Kidney capillary endothelial cell (primary cell): ENCODE measurements around the gene MYD88.
A peak's percentile ranks its signal among the peaks of the same experiment; 100 is the strongest.

Experiments
- DNase-seq: peaks from one replicate; pipeline ENCODE4 v3.0.0-alpha.2; 2018; ENCODE audit warnings: low spot score

The MYD88 gene

GRCh38 chr3:38138349-38139190, at the start of gene MYD88:
Gene MYD88 (plus strand): TSS chr3:38138661. CDS start chr3:38138701, 40 bp downstream.
- peak; percentile 63 for DNase-seq

GRCh38 chr3:38089163-38089562, 49.3 kb upstream of the MYD88 start:
- DNase-seq, result no peak

- DNase-seq, result no peak
Measured at GRCh38 chr3:38090453-38090852, 48.0 kb upstream of the MYD88 start.

- no peak for DNase-seq
Measured at GRCh38 chr3:38094999-38095398, 43.5 kb upstream of the MYD88 start.

GRCh38 chr3:38095669-38096483, 42.6 kb upstream of the MYD88 start:
- no peak for DNase-seq

- no peak for DNase-seq
Measured at GRCh38 chr3:38097446-38098375, 40.8 kb upstream of the MYD88 start.

GRCh38 chr3:38098376-38098723, 40.1 kb upstream of the MYD88 start:
- no peak for DNase-seq

- DNase-seq, result no peak
Measured at GRCh38 chr3:38099518-38099917, 38.9 kb upstream of the MYD88 start.

- no peak for DNase-seq
Measured at GRCh38 chr3:38100498-38100897, 38.0 kb upstream of the MYD88 start.

GRCh38 chr3:38101811-38102443, 36.5 kb upstream of the MYD88 start:
- DNase-seq, result no peak

GRCh38 chr3:38102444-38102814, 36.0 kb upstream of the MYD88 start:
- DNase-seq, result no peak

- DNase-seq, result no peak
Measured at GRCh38 chr3:38105525-38105924, 32.9 kb upstream of the MYD88 start.

GRCh38 chr3:38107911-38108648, 30.4 kb upstream of the MYD88 start:
- DNase-seq, result no peak

GRCh38 chr3:38108649-38109579, 29.5 kb upstream of the MYD88 start:
- DNase-seq, result no peak

- DNase-seq, result no peak
Measured at GRCh38 chr3:38109580-38110313, 28.7 kb upstream of the MYD88 start.

- DNase-seq, result no peak
Measured at GRCh38 chr3:38110314-38111050, 28.0 kb upstream of the MYD88 start.

- no peak for DNase-seq
Measured at GRCh38 chr3:38111201-38111600, 27.3 kb upstream of the MYD88 start.

GRCh38 chr3:38111696-38112377, 26.6 kb upstream of the MYD88 start:
- no peak for DNase-seq
